ENCODE data around the gene ABCC6. TPM values are rescaled to one million over a fixed set of nuclear protein-coding genes. Genes with fewer than 3 reads are reported as not detected.

ABCC6 gene
- total RNA-seq, 3 donors from 2014 or later (not counting 1 experiment from before 2014, with no cell fraction given) = 0.16 to 0.25 TPM; not detected in 1

GRCh38 chr16:16151315-16151714, 72.0 kb downstream of the ABCC6 start:
- H3K36me3 ChIP-seq (ENCODE audit: control insufficient read depth, insufficient read depth, low read length) = peaks cover 2% of the 10 kb centered on the region
- H3K9me3 Mint-ChIP-seq = no peaks in the 10 kb centered on the region
- H3K9me3 ChIP-seq (ENCODE audit: control insufficient read depth, insufficient read depth, low read length) = no peaks in the 10 kb centered on the region
- no peaks in the 10 kb centered on the region for H3K4me1 ChIP-seq (ENCODE audit: control insufficient read depth, insufficient read depth, low read length)
- no peak overlapping the region for H3K27ac ChIP-seq (ENCODE audit: low read length)
- no peak overlapping the region for H3K4me3 ChIP-seq (ENCODE audit: low read length)
- ATAC-seq (no peak), DNase-seq (no peak)
- H3K4me3 Mint-ChIP-seq = no peak overlapping the region
- no peak for TF ChIP-seq CTCF (IDR thresholded peaks at IDR 0.05)
- H3K27ac Mint-ChIP-seq = no peak overlapping the region
- no peaks in the 10 kb centered on the region for H3K27me3 ChIP-seq (ENCODE audit: control insufficient read depth, insufficient read depth, low read length)
- 96% methylated on average over 5 of the region's 8 CpGs for WGBS (ENCODE audit: insufficient coverage)
- H3K36me3 Mint-ChIP-seq = no peaks in the 10 kb centered on the region
- H3K4me1 Mint-ChIP-seq = no peaks in the 10 kb centered on the region
- H3K27me3 Mint-ChIP-seq (ENCODE audit: low read depth in 2 of 2) = peaks cover 0 to 6% of the 10 kb centered on the region in 2 donors
- intact Hi-C loops (cut with micrococcal nuclease) = no loop called here

- Mint-ChIP-seq H3K9me3 (no peaks in the 10 kb centered on the region), H3K27ac (no peak overlapping the region), H3K4me3 (no peak overlapping the region), H3K27me3 (ENCODE audit: low read depth in 2 of 2) (peaks cover 0 to 6% of the 10 kb centered on the region in 2 donors), H3K36me3 (no peaks in the 10 kb centered on the region), H3K4me1 (no peaks in the 10 kb centered on the region)
- no peak for TF ChIP-seq CTCF (IDR thresholded peaks at IDR 0.05)
- DNase-seq (no peak), ATAC-seq (no peak)
- Histone ChIP-seq H3K4me1 (ENCODE audit: control insufficient read depth, insufficient read depth, low read length) (no peaks in the 10 kb centered on the region), H3K9me3 (ENCODE audit: control insufficient read depth, insufficient read depth, low read length) (no peaks in the 10 kb centered on the region), H3K36me3 (ENCODE audit: control insufficient read depth, insufficient read depth, low read length) (peaks cover 2% of the 10 kb centered on the region), H3K4me3 (ENCODE audit: low read length) (no peak overlapping the region), H3K27ac (ENCODE audit: low read length) (no peak overlapping the region), H3K27me3 (ENCODE audit: control insufficient read depth, insufficient read depth, low read length) (no peaks in the 10 kb centered on the region)
- 95% methylated on average over 4 of the region's 4 CpGs for WGBS (ENCODE audit: insufficient coverage)
- intact Hi-C loops (cut with micrococcal nuclease) = no loop called here
These were observed 72.5 kb downstream of the ABCC6 start for GRCh38 chr16:16150878-16151152.

GRCh38 chr16:16150117-16150877, 73.0 kb downstream of the ABCC6 start:
- TF ChIP-seq CTCF (IDR thresholded peaks at IDR 0.05) = no peak
- ATAC-seq = no peak
- no peak for DNase-seq
- intact Hi-C loops (cut with micrococcal nuclease) = no loop called here
- H3K4me3 Mint-ChIP-seq = no peak overlapping the region
- peaks cover 2% of the 10 kb centered on the region for H3K36me3 ChIP-seq (ENCODE audit: control insufficient read depth, insufficient read depth, low read length)
- H3K4me1 Mint-ChIP-seq = no peaks in the 10 kb centered on the region
- no peak overlapping the region for H3K4me3 ChIP-seq (ENCODE audit: low read length)
- 95% methylated on average over 28 of the region's 28 CpGs for WGBS (ENCODE audit: insufficient coverage)
- H3K27ac ChIP-seq (ENCODE audit: low read length) = no peak overlapping the region
- no peaks in the 10 kb centered on the region for H3K27me3 ChIP-seq (ENCODE audit: control insufficient read depth, insufficient read depth, low read length)
- no peaks in the 10 kb centered on the region for H3K4me1 ChIP-seq (ENCODE audit: control insufficient read depth, insufficient read depth, low read length)
- no peaks in the 10 kb centered on the region for H3K9me3 Mint-ChIP-seq
- no peaks in the 10 kb centered on the region for H3K9me3 ChIP-seq (ENCODE audit: control insufficient read depth, insufficient read depth, low read length)
- H3K36me3 Mint-ChIP-seq = no peaks in the 10 kb centered on the region
- no peak overlapping the region for H3K27ac Mint-ChIP-seq
- H3K27me3 Mint-ChIP-seq (ENCODE audit: low read depth in 2 of 2) = peaks cover 0 to 3% of the 10 kb centered on the region in 2 donors

DNA sequence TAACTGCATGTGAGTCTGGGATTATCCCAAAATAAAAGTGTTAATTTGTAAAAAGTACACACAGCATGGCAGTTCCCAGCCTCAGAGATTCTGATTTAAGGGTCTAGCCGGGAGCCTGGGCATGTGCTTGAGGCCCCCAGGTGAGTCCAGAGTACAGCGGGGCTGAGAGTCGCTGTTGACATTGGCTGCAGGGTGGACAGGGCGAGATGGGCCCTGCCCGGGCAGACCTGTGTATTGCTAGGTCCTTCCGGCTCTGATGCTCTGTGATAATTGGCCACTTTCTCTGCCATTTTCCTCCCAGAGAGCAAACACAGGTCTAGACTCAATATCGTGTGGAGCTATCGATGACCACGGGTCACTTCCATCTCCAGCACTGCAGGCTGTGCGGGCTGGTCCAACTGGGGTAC, 73.6 kb downstream of the ABCC6 start:
- H3K4me3 Mint-ChIP-seq = no peak overlapping the region
- no peaks in the 10 kb centered on the region for H3K9me3 Mint-ChIP-seq
- no peak for TF ChIP-seq CTCF (IDR thresholded peaks at IDR 0.05)
- 96% methylated on average over 10 of the region's 10 CpGs for WGBS (ENCODE audit: insufficient coverage)
- no peaks in the 10 kb centered on the region for H3K4me1 Mint-ChIP-seq
- H3K27me3 ChIP-seq (ENCODE audit: control insufficient read depth, insufficient read depth, low read length) = no peaks in the 10 kb centered on the region
- H3K4me1 ChIP-seq (ENCODE audit: control insufficient read depth, insufficient read depth, low read length) = no peaks in the 10 kb centered on the region
- peaks cover 2% of the 10 kb centered on the region for H3K36me3 ChIP-seq (ENCODE audit: control insufficient read depth, insufficient read depth, low read length)
- no peak overlapping the region for H3K4me3 ChIP-seq (ENCODE audit: low read length)
- ATAC-seq (no peak), DNase-seq (no peak)
- H3K27ac Mint-ChIP-seq = no peak overlapping the region
- no peak overlapping the region for H3K27ac ChIP-seq (ENCODE audit: low read length)
- H3K36me3 Mint-ChIP-seq = no peaks in the 10 kb centered on the region
- intact Hi-C loops (cut with micrococcal nuclease) = no loop called here
- H3K27me3 Mint-ChIP-seq (ENCODE audit: low read depth in 2 of 2) = no peaks in the 10 kb centered on the region
- H3K9me3 ChIP-seq (ENCODE audit: control insufficient read depth, insufficient read depth, low read length) = no peaks in the 10 kb centered on the region

All from natural killer cell (primary cell).